Cortex of kidney (tissue), 1 donor: Measurements from ENCODE around the gene HMX3.

Source experiments
- DNase-seq: peaks from one replicate; lab custom pipeline; 2025; lab: John Stamatoyannopoulos, UW

HMX3 gene

DNA sequence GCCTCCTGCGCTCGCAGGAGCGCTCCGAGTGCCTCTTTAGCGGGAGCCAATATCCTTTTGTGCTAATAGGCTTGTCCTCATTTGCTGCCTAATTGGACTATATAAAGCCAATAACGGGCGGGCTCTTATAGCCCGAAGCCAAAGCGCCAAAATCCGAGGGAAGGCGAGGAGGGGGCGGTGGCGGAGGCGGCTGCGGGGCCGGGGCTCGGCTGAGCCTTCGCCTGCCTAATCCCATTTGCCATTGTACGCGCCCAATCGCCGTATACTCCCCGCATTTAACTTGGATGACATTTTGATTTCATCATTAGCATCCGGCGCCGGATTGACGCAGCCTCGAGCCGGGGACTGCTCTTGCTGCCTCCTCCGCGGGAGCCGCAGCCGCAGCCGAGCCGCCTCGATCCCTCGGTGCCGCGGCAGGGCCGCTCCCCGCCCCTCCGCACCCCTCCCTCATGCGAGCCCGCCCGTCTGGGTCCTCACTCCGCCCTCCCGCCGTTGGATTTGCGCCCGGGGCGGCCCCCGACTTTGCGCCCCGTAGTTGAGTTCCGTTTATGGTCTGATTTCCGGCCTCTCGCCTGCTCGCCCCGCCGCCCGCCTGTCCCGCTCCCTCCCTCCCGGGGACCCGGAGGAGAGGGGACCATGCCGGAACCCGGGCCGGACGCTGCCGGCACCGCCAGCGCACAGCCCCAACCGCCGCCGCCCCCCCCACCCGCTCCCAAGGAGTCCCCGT, at the start of gene HMX3:
HMX3 (plus strand) TSS at position 556 of the 727 bp plus-strand sequence; CDS start at position 637, 81 bp downstream.
- no peak for DNase-seq

GRCh38 chr10:123086281-123086680, 49.5 kb upstream of the HMX3 start:
- DNase-seq: no peak

- DNase-seq: no peak
Measured at GRCh38 chr10:123087348-123087747, 48.4 kb upstream of the HMX3 start.

- no peak for DNase-seq
Measured at GRCh38 chr10:123087786-123088185, 48.0 kb upstream of the HMX3 start.

DNA sequence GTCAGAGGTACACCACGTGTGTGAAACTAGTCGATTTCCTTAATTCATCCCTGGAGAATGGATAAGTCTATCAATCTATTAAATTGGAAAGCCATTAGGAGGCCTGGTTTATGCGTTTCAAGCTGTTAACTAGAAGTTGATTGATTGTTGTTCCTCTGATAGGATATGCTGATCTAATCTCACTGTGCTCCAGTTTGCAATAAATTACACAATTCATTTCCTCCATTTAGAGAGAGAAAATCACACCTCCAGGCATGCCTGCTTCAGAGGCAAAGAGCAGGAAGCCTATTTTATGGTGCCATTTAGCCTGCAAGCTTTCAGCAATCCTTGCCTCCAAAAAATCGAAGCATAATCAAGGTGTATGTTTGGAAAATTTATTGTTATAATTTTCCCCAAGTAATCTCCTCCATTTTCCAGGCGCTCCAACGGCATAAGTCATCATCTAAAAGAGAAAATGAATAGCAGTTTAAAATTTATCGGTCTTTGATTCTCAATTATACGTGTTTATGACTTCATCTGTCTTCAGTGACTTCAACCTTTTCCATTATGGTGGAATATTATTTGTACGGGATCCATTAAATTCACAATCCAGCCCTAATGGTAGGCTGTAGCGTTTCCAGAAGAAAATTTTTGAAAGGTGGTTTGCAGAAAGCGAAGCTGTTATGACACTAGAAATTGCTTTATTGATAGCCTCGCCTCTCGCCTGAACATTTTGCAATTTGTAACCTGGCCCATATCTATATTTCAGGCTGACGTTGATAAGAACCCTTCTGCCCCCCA, 42.9 kb upstream of the HMX3 start:
- DNase-seq: no peak

- DNase-seq: no peak
Measured at GRCh38 chr10:123093489-123093888, 42.3 kb upstream of the HMX3 start.

DNA sequence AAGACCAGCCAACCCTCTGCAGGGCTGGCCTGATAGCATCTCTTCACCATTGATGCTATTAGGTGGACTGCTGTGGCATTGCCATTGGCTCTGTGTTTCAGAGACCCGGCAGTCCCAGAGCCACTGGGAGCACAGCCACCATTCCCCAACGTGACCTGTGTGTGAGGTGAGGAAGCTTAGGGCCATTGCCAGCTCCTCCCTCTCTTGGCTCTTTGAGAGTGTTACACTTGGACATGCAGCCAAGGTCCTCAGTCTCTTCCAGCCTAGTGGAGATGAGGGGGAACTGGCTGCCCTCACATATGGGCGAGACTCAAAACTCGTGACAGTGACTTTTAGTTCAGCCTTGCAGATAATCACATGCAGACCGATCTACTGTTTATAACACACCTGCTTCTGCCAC, 39.3 kb upstream of the HMX3 start:
- DNase-seq: no peak

DNA sequence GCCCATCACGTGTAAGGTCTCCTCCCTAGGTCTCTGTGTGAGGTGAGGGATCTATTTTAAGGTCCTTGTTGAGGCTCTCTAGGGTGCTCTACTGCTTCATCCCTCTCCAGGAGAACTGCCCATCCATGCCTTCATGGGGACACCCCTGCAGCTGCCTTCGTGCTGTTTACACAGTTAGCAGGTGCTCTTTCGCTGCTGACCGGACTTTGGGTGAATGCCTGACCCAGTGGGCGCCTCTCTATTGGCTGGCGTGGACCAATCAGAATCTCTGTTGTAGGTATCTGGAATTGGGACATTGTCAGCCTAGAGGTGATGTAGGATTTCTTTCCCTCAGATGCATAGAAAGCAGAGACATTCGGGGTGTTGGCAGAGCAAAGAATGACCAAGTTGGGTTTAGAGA, 38.7 kb upstream of the HMX3 start:
- no peak for DNase-seq

GRCh38 chr10:123100030-123100762, 35.6 kb upstream of the HMX3 start:
- DNase-seq: no peak

GRCh38 chr10:123101872-123102271, 33.9 kb upstream of the HMX3 start:
- DNase-seq: no peak

- DNase-seq: no peak
Measured at GRCh38 chr10:123102673-123103072, 33.1 kb upstream of the HMX3 start.

- no peak for DNase-seq
Measured at GRCh38 chr10:123103944-123104343, 31.8 kb upstream of the HMX3 start.

DNA sequence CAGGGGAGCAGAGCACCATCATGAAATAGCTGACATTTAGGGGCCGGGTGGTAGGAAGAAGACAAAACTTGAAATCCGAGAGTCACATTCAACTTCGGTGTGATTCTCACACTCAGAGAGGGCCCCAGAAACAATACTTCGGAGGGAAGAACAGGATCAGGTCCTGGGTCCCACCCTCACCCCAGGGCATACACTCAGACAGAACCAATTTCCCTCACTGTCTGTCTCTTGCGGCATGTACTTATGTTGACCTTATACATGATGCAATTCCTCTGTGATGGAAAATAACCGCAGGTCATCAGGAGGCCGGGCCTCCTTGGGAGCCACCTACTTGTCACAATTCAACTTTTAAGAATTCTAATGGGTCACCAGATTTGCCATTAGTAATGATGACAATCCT, 26.3 kb upstream of the HMX3 start:
- no peak for DNase-seq

DNA sequence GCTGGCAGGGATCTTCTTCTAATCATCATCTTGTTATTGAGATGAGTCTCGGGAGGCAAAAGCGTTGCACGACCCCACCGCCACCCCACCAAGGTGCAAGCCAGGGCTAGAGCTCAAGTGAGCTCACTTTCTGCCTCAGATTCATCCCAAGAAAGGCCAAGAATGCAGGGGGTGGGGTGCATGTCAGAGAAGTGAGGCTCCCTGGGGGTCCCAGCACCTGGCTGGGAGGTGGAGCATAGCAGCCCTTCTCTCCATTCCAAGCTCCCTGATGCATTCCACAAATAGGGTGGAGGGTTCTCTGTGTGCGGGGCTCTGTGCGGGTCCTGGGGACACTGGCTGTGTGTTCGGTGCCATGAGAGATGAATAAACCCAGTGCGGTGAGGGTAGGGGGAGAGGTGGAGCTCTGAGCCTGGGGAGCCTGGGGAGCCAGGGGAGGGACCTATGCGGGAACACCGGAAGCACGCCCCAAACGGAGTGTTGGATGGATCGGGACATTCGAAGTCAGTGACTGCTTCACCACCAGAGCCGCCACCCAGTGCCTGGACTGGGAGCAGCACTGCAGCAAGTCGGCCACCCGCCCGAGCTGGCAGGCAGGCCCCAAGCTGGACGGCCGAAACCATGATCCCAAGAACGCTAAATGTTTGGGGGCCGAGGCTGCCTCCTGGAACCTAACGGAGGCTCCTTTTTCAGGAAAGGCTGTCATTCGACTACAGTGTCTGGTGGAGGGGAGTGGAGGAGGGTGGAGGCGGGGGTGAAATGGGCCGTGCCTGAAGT, 17.9 kb upstream of the HMX3 start:
- DNase-seq: no peak

DNA sequence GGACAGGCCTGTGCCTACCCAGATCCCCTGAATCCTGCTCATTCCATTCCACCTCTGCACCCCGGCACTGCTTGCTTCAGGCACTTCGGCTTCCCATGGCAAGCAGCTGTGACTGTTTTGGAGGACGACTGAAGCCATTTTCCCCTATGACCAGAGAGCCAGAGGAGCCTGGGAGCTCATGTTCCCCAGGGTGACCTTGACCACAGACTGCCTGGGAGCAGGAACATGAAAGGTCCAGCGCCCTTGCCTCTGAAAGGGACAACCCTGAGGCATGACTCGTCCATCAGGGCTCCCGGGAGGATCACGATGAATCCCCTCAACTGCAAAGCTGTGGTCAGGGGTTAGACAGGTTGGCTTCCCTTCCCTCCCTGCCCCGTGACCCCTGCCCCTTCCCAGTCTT, 16.7 kb upstream of the HMX3 start:
- no peak for DNase-seq

- no peak for DNase-seq
Measured at GRCh38 chr10:123126246-123126645, 9.5 kb upstream of the HMX3 start.

GRCh38 chr10:123129618-123130271, 6.0 kb upstream of the HMX3 start:
- no peak for DNase-seq

GRCh38 chr10:123132576-123133477, 2.9 kb upstream of the HMX3 start:
- no peak for DNase-seq

GRCh38 chr10:123133541-123134342, 2.0 kb upstream of the HMX3 start:
- DNase-seq: no peak
